ENCODE measurements around the gene BBS9.

GRCh38 chr7:33559324-33559710, 430.0 kb downstream of the BBS9 start:
- no peak for TF ChIP-seq GABPA (IDR thresholded peaks at IDR 0.05 in 1 of 2, conservative IDR thresholded peaks at IDR 0.05 in 1 of 2)
- TF ChIP-seq YY1 (IDR thresholded peaks at IDR 0.05) = no peak
- TF ChIP-seq CTCF (IDR thresholded peaks at IDR 0.05; ENCODE audit: low read depth, low read length, missing input control) = no peak
- TF ChIP-seq EGR1 (IDR thresholded peaks at IDR 0.05; ENCODE audit: low read depth in 2 of 2) = no peak
- no peak for TF ChIP-seq NR2F2 (IDR thresholded peaks at IDR 0.05)
- no peak for TF ChIP-seq ATF3 (IDR thresholded peaks at IDR 0.05)
- no peak for TF ChIP-seq FOXA1 (IDR thresholded peaks at IDR 0.05)
- no peak for TF ChIP-seq TAF1 (conservative IDR thresholded peaks at IDR 0.05)
- TF ChIP-seq REST (IDR thresholded peaks at IDR 0.05) = no peak
- no peak for TF ChIP-seq JUND (IDR thresholded peaks at IDR 0.05)
- no peak for TF ChIP-seq MAX (IDR thresholded peaks at IDR 0.05)
- TF ChIP-seq RAD21 (IDR thresholded peaks at IDR 0.05) = no peak
- TF ChIP-seq SP1 (IDR thresholded peaks at IDR 0.05) = no peak
- no peak for TF ChIP-seq ZBTB33 (IDR thresholded peaks at IDR 0.05)
